HG02642 (cell line): ENCODE results near the gene LAMA5.

ENCODE experiments used
- ATAC-seq: cut with Tn5 transposase; IDR thresholded peaks from one replicate; pipeline ENCODE4 v1.9.1; 2021; ENCODE audit warnings: mild to moderate bottlenecking; ENCODE audit not compliant: unreplicated experiment, poor library complexity

Gene LAMA5

DNA sequence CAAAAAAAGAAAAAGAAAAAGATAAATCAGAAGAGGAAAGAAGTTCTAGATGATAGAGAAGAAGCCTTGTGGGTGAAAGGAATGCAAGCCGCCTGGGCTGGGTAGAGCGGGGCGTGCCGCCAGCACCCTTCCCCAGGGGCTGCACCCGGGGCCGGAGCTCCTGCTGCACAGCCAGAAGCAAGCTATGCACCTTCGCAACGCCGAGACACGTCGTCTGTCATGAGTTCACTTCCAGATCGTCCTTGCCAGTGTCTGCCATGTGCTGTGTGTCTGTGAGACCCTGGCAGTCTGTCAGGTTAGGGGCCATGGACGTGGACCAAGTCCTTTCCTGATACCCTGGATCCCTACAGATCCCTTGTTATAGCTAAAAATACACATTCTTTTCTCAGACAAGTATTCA is 89.9 kb downstream of the LAMA5 start:
- no peak for ATAC-seq

DNA sequence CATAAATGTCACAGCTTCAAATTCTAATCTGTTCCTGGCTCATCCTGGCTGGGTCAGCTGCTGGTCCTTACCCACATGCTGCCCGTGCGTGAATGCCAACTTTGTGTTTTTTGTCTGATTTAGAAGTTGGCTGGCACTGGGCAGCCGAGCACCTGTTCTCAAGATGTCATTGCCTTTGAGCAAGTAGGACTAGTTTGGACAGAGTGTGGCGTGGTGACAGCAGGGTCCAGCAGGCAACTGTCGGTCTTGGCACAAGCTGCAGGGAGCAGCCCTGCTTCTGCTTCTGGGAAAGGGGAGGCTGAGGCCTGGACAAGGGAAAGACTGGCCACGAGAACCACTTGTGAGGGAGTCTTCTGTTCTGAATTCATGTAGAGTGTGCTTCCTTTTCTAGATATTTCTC is 90.7 kb downstream of the LAMA5 start:
- no peak for ATAC-seq

DNA sequence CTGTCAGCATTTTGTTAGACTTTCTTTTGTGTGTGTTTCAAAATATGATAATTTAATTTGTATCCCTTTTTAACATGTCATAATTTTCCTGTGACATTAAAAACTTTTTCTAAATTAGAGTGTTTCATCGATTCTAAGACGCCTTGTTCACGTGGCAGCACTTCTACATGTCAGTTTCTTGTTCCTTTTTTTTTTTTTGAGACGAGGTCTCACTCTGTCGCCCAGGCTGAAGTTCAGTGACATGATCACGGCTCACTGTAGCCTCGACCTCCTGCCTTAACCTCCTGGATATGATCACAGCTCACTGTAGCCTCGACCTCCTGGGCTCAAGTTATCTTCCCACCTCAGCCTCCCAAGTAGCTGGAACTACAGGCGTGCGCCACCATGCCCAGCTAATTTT is 91.9 kb downstream of the LAMA5 start:
- ATAC-seq, result no peak

DNA sequence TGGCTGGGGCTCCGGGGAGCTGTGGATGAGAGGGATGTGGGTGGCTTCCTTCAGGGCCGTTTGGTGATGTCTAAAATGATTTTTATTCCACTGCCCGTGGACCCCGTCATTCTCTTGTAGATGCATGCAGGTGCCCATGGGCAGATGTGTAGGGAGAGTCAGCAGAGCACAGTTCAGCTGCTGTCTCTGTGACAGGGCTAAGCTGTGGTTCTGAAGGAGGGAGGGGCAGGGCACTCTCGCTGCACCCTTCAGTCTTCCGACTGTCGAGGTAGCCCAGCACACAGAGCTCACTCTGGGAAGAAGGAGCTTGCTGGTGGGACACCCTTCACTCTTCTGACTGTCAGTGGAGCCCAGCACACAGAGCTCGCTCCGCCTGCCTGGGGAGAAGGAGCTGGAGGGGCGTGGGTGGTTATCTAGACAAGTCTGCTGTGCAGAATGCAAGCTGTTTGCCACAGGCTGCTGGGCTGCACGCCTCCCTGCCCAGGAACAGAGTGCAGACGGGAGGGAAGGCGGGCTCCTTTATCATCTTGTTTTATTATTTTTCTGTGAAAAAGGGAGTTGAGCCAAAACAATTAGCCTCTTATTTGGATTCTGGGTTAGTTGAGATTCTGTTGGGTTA is 92.7 kb downstream of the LAMA5 start:
- ATAC-seq, result no peak

DNA sequence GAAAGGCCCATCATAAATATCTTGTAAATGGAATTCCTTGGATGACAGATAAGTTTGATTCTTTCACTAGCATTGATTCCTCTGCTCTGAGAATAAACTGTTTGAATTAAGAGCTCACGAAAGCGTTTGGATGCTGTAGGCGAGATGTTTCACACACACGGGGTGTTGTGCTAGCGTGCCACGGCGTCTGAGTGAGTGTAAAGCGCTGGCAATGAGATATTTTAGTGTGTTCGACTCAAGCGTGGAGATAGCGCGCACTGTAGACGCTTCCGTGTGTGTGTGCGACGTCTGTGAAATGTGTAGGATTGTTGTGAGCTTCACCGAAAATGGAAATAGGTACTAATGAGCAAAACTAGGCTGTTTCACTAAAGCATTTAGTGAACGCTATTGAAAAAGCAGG is 93.7 kb downstream of the LAMA5 start:
- no peak for ATAC-seq

DNA sequence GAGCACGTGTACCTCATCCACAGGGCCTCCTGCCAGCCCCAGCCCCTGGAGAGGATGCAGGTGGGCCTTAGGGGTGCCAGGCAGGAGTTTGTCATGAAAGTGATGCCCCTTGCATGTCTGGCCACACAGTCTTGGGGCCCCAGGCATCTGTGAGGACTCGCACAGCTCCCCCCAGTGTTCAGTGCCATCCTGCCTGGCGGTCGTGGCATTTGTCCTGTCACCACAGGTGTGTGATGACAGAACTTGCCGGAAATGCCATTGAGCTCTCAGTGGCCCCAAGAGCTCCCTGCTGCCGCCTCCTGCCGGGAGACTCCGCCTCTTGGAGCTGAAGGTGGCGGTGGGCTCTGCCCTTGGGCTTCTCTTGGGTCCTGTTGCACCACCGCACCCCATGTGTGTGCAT is 94.9 kb downstream of the LAMA5 start:
- no peak for ATAC-seq

DNA sequence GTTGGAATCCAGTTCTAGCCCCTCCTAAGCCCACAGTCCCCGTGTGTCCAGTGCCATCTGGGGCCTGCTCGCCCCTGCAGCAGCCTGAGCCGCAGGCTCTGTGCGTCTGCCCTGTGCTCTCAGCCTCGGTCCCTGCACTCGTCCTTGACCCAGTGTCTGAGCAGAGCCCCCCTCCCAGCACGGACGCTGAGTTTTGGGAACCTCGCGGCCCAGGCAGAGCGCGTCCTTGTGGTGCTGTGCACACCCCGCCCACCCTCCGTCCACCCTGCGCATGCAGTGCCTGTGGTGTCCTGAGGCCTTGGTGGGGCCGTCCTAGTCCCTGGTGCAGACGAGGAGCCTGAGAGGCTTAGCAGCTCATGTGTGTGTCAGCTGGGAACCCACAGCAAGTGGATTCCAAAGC is 97.2 kb downstream of the LAMA5 start:
- ATAC-seq, result no peak

DNA sequence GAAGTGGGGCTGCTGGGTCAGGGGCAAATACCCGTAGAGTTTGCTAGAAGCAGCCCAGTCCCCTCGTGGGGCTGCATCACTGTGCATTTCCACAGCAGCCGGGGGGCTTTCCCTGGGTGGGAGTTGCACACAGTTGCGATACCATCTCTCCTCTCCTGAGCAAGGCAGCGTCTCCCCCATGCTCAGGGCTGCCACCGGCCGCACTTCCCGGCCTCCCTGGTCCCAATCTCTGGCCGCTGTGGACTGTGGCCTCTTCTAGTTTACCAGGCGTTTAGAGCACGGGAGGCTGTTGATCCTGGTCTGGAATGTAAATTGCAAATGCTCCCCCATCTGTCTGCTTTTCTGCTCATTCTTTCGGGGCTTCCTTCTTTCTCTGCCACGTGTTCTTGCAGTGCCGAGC is 97.7 kb downstream of the LAMA5 start:
- no peak for ATAC-seq

DNA sequence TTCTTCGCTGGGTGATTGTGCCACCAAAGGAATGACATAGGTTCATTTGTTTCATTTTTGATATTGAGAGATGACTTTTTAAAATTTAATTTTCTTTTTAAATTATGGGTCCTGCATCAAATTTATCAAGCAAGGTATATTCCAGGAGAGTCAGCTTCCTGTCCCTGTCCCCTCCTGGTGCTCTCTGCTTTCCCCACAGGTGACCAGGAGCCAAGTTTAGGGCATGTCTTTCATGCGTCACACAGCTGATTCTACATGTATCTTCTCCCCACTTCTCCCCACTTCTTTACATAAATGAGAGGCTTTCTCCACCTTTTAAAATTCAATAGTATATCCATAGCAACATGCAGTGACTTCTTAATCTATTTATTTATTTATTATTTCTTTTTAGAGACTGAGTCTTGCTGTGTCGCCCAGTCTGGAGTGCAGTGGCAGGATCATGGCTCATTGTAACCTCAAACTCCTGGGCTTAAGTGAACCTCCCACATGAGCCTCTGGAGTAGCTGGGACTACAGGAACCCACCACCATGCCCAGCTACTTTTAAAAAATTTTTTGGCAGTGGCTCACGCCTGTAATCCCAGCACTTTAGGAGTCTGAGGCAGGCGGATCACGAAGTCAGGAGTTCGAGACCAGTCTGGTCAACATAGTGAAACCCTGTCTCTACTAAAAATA is 98.7 kb downstream of the LAMA5 start:
- no peak for ATAC-seq

DNA sequence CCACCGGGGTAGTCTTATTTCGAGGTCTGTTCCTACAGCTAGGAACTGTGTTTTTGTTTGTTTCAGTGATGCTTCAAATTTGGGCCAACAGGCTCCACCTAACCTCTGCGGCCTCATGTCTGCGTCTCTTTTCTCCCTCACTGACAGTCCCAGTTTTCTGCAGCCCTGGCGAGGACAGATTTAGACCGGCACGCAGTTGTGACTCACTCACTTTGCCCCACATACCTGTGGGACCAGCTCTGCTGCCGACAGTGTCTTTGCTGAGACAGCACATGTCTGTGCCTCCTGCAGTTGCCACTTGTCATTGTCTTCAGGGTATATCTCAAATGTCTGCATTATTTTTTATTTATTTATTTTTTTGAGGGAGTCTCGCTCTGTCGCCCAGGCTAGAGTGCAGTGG is 99.6 kb downstream of the LAMA5 start:
- ATAC-seq, result no peak

DNA sequence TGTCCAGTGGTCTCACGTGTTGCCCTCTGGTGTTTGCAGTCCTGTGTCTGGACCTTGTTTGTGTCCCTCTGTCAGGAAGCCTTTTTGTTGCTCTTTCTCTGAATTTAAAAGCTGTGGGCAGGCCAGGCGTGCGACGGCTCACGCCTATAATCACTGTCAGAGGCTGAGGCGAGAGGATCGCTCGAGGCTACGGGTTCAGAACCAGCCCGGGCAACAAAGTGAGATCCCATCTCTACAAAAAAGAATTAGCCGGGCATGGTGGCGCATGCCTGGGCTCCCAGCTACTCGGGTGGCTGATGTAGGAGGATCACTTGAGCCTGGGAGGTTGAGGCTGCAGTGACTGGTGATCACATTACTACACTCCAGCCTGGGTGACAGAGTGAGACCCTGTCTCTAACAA is 100.3 kb downstream of the LAMA5 start:
- no peak for ATAC-seq

DNA sequence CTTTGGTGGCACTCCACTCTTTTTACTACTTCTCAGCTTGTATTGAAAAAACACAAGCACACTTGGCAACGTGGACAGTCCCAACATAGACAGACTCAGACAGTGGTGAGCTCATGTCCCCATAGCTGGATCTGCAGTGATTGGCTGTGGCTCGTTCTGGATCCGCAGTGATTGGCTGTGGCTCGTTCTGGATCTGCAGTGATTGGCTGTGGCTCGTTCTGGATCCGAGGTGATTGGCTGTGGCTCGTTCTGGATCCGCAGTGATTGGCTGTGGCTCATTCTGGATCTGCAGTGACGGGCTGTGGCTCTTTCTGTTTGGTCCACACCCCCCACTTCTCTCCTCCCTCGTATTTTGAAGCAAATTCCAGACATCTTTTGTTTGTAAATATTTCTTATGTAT is 100.8 kb downstream of the LAMA5 start:
- ATAC-seq, result no peak

DNA sequence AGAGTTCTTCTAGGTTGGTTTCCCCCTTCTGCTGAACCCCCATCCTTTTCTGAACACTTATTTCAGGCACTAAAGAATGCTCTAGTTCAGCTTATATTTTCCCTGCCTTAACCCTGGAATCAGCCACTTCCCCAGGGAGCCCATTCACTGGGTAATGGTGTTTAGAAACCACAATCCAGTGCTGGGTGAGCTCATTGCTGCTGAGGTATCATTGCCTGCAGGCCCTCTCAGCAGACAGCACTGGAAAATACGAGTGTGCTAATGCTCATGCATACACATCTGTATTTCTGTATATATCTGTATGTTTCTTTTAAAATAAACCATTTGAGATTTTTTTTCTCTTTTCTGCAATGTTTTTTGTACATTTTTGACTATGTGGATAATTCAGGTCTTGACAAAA is 101.7 kb downstream of the LAMA5 start:
- no peak for ATAC-seq

DNA sequence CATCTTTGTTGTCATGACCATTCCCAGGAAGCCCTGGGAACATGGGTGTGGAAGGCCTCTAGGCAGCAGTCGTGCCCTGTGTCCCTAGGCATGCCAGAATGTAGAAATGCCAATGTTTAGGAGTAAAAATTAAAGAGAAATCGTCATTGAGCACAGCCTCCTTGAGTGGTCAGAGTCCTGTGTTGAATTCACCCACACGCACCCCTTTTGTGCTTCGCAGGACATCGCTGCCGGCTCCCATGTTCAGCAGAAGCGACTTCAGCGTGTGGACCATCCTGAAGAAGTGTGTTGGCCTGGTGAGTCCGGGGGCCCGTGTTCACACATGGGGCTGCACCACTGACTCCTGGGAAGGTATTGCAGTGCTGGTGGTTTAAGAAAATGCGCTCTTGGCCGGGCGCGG is 103.7 kb downstream of the LAMA5 start:
- no peak for ATAC-seq

DNA sequence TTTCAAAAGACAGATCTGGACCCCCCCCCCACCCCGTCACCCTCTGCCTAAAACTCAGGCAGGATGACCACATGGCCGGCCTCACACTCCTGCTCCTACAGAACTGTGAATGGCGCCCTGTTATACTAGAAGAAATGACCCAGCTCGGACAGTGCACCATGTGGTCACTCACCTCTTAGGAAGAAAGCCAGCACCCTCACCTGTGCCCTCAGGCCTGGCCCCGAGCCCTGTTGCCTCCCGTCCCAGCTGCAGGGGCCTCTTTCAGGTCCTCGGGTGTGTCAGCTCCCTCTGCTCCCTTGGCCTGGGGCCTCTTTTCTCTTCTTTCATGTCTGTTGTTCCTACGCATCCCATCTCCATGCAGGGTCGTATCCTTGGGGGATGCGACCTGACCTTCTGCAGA is 105.0 kb downstream of the LAMA5 start:
- no peak for ATAC-seq

DNA sequence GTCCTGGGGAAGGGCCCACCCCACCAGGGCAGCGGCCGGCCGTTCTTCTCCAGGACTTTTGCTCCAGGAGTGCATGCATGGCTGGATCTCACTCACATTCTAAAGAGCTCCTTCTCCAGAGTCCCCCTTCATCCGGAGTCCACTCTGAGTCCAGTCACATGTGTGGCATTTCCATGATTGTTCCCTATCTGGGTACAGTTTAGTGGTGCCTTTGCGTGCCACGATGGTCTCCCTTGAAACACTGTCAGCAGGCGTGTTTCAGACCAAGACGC is 107.9 kb downstream of the LAMA5 start:
- no peak for ATAC-seq
